Dendritic cell treated with granulocyte-macrophage colony-stimulating factor and Interleukin-4, amounts not matched to agents 40 ng/mL and 50 ng/mL, for 4 days (primary cell): ENCODE results near the gene NUBPL.
"Not testable (repeated sequence)": the region's sequence is repeated elsewhere in the genome, so short reads cannot be mapped to it uniquely, and the experiment has no call there.

Experiments
- H3K27ac Mint-ChIP-seq: one replicate; pipeline ENCODE4 v1.8.0; 2022; ENCODE audit warnings: mild to moderate bottlenecking, mixed read lengths
- H3K27me3 Mint-ChIP-seq: one replicate; pipeline ENCODE4 v1.8.0; 2022; ENCODE audit warnings: mild to moderate bottlenecking, mixed read lengths
- H3K36me3 Mint-ChIP-seq: one replicate; pipeline ENCODE4 v1.8.0; 2022; ENCODE audit warnings: low read depth, mixed read lengths
- H3K4me1 Mint-ChIP-seq: one replicate; pipeline ENCODE4 v1.8.0; 2022; ENCODE audit warnings: low read depth, mixed read lengths
- H3K4me3 Mint-ChIP-seq: one replicate; pipeline ENCODE4 v1.8.0; 2022; ENCODE audit warnings: mild to moderate bottlenecking, moderate library complexity, mixed read lengths
- H3K9me3 Mint-ChIP-seq: one replicate; pipeline ENCODE4 v1.8.0; 2022; ENCODE audit warnings: mixed read lengths
- intact Hi-C: fragments of 100-400 bp; cut with micrococcal nuclease; formaldehyde crosslinking; loops from one replicate; pipeline ENCODE4 v1.15.0; 2022

Gene NUBPL

DNA sequence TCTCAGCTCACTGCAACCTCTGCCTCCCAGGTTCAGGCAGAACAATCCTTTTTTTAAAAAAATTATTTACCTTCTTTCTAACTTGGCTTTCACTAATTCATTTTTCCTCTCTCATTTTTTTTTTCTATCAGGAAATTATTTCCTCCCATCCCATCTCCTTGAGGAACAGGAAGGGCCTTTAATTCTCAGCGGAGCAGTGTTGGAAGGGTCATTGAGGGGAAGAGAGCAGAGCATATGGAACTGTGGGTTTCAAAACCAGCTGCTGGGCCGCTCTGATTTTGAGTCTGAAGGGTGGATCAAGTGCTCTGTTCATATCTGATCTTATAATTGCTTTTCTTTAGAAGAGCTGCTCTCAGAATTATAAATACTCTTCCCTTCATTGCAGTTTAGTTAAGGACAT, 29.0 kb downstream of the NUBPL start:
- Mint-ChIP-seq H3K9me3 (no peaks in the 10 kb centered on the region), H3K36me3 (no peaks in the 10 kb centered on the region), H3K4me3 (no peak overlapping the region), H3K4me1 (no peaks in the 10 kb centered on the region), H3K27ac (no peak overlapping the region), H3K27me3 (no peaks in the 10 kb centered on the region)
- intact Hi-C loops: no loop called here

GRCh38 chr14:31592122-31592521, 30.9 kb downstream of the NUBPL start:
- no peaks in the 10 kb centered on the region for H3K36me3 Mint-ChIP-seq
- H3K9me3 Mint-ChIP-seq: no peaks in the 10 kb centered on the region
- no peaks in the 10 kb centered on the region for H3K27me3 Mint-ChIP-seq
- H3K4me3 Mint-ChIP-seq: no peak overlapping the region
- intact Hi-C loops: no loop called here
- no peak overlapping the region for H3K27ac Mint-ChIP-seq
- H3K4me1 Mint-ChIP-seq: no peaks in the 10 kb centered on the region

GRCh38 chr14:31592631-31593030, 31.4 kb downstream of the NUBPL start:
- Mint-ChIP-seq H3K36me3 (no peaks in the 10 kb centered on the region), H3K27ac (no peak overlapping the region), H3K9me3 (no peaks in the 10 kb centered on the region), H3K4me1 (no peaks in the 10 kb centered on the region), H3K27me3 (no peaks in the 10 kb centered on the region), H3K4me3 (no peak overlapping the region)
- intact Hi-C loops: no loop called here

DNA sequence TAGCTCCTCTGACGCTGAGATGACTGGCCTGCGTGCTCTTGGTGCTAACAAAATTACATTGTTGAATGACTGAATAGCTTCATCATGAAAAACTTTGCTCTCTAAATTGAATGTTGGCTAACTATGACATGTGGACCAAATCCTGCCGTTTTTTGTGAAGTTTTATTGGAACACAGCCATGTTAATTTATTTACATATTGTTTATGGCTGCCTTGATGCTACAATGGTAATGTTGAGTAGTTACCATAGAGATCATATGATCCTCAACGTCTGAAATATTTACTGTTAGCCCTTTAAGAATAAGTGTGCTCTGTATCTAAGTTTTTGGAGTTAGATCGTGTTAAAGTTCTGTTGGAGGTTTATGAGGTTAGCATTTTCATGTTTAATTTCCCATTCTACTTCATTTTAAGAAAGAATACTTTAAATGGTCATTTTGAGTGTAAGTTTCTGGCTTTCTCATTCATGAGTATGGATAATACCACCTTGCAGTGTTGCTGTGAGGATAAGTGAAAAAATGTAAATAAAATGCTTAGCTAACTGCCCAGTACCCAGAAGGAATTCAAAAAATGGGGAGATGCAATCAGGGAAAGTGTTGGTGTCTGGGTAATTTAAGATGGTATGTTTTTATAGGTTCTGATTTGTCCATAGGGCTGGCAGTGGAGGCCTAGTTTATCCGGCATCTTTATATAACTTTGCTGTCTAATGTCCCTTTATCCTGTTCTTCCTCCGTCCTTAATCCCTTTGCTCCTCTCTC, 35.3 kb downstream of the NUBPL start:
- Mint-ChIP-seq H3K4me3 (no peak overlapping the region), H3K9me3 (no peaks in the 10 kb centered on the region), H3K27me3 (no peaks in the 10 kb centered on the region), H3K36me3 (peaks cover 13% of the 10 kb centered on the region), H3K4me1 (no peaks in the 10 kb centered on the region), H3K27ac (no peak overlapping the region)
- intact Hi-C loops: no loop called here

GRCh38 chr14:31605702-31606101, 44.5 kb downstream of the NUBPL start:
- H3K27me3 Mint-ChIP-seq: no peaks in the 10 kb centered on the region
- H3K4me3 Mint-ChIP-seq: no peak overlapping the region
- peaks cover 46% of the 10 kb centered on the region for H3K9me3 Mint-ChIP-seq
- intact Hi-C loops: no loop called here
- no peak overlapping the region for H3K27ac Mint-ChIP-seq
- no peaks in the 10 kb centered on the region for H3K4me1 Mint-ChIP-seq
- H3K36me3 Mint-ChIP-seq: peaks cover 19% of the 10 kb centered on the region

- H3K4me1 Mint-ChIP-seq: no peaks in the 10 kb centered on the region
- intact Hi-C loops: no loop called here
- no peaks in the 10 kb centered on the region for H3K27me3 Mint-ChIP-seq
- H3K27ac Mint-ChIP-seq: no peak overlapping the region
- peaks cover 7% of the 10 kb centered on the region for H3K36me3 Mint-ChIP-seq
- peaks cover 64% of the 10 kb centered on the region for H3K9me3 Mint-ChIP-seq
- no peak overlapping the region for H3K4me3 Mint-ChIP-seq
Observed at GRCh38 chr14:31611778-31612433, 50.7 kb downstream of the NUBPL start.

DNA sequence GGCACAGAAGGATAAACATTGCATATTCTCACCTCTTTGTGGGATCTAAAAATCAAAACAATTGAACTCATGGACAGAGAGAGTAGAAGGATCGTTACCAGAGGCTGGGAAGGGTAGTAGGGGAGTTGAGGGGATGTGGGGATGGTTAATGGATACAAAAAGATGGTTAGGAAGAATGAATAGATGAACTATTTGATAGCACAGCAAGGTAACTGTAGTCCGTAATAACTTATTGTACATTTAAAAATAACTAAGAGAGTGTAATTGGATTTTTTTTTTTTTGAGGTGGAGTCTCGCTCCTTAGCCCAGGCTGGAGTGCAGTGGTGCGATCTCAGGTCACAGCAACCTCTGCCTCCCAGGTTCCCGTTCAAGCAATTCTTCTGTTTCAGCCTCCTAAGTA, 52.0 kb downstream of the NUBPL start:
- peaks cover 61% of the 10 kb centered on the region for H3K9me3 Mint-ChIP-seq
- intact Hi-C loops: no loop called here
- no peak overlapping the region for H3K27ac Mint-ChIP-seq
- H3K4me3 Mint-ChIP-seq: no peak overlapping the region
- H3K27me3 Mint-ChIP-seq: no peaks in the 10 kb centered on the region
- no peaks in the 10 kb centered on the region for H3K4me1 Mint-ChIP-seq
- no peaks in the 10 kb centered on the region for H3K36me3 Mint-ChIP-seq

GRCh38 chr14:31618884-31619283, 57.7 kb downstream of the NUBPL start:
- H3K9me3 Mint-ChIP-seq: peaks cover 66% of the 10 kb centered on the region
- H3K27ac Mint-ChIP-seq, H3K27me3 Mint-ChIP-seq, H3K4me3 Mint-ChIP-seq, intact Hi-C loops, H3K4me1 Mint-ChIP-seq: not testable (repeated sequence)
- peaks cover 14% of the 10 kb centered on the region for H3K36me3 Mint-ChIP-seq

- peaks cover 14% of the 10 kb centered on the region for H3K36me3 Mint-ChIP-seq
- intact Hi-C loops: no loop called here
- H3K4me3 Mint-ChIP-seq: no peak overlapping the region
- H3K9me3 Mint-ChIP-seq: peaks cover 70% of the 10 kb centered on the region
- H3K4me1 Mint-ChIP-seq: no peaks in the 10 kb centered on the region
- no peaks in the 10 kb centered on the region for H3K27me3 Mint-ChIP-seq
- H3K27ac Mint-ChIP-seq: no peak overlapping the region
Observed at GRCh38 chr14:31619440-31619839, 58.2 kb downstream of the NUBPL start.

DNA sequence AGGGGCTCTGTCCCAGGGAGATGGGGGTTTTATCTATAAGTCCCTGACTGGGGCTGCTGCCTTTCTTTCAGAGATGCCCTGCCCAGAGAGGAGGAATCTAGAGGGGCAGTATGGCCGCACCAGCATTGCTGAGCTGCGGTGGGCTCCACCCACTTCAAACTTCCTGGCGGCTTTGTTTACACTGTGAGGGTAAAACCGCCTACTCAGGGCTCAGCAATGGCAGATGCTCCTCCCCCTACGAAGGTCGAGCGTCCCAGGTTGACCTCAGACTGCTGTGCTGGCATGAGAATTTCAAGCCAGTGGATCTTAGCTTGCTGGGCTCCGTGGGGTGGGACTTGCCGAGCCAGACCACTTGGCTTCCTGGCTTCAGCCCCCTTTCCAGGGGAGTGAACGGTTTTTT, 59.7 kb downstream of the NUBPL start:
- H3K27me3 Mint-ChIP-seq, H3K27ac Mint-ChIP-seq, intact Hi-C loops, H3K4me3 Mint-ChIP-seq, H3K4me1 Mint-ChIP-seq: not testable (repeated sequence)
- peaks cover 14% of the 10 kb centered on the region for H3K36me3 Mint-ChIP-seq
- H3K9me3 Mint-ChIP-seq: peaks cover 63% of the 10 kb centered on the region

GRCh38 chr14:31622060-31622459, 60.9 kb downstream of the NUBPL start:
- no peaks in the 10 kb centered on the region for H3K4me1 Mint-ChIP-seq
- H3K9me3 Mint-ChIP-seq: peaks cover 63% of the 10 kb centered on the region
- H3K27ac Mint-ChIP-seq: no peak overlapping the region
- H3K36me3 Mint-ChIP-seq: peaks cover 14% of the 10 kb centered on the region
- H3K4me3 Mint-ChIP-seq: no peak overlapping the region
- intact Hi-C loops: no loop called here
- H3K27me3 Mint-ChIP-seq: no peaks in the 10 kb centered on the region

GRCh38 chr14:31652900-31653299, 91.7 kb downstream of the NUBPL start:
- intact Hi-C loops, H3K36me3 Mint-ChIP-seq, H3K27me3 Mint-ChIP-seq, H3K27ac Mint-ChIP-seq, H3K4me1 Mint-ChIP-seq, H3K4me3 Mint-ChIP-seq: not testable (repeated sequence)
- H3K9me3 Mint-ChIP-seq: peaks cover 56% of the 10 kb centered on the region

DNA sequence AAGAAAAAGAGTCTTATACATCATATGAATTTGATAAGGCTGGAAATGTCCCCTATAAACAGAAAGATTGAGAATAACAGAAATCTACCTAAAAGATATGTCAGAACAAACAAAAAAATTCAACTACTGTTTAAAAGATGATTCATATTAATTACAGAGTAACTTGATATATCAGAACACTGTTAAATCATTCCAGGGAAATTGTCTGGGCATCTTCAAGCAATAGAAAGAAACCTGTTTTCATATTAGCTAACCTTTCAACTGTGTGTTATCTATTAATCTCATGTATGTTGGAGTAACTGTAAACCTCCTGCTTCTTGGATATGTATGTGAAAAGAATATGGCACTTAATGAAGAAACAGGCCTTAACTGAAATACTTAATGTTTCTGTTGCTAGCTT, 96.7 kb downstream of the NUBPL start:
- intact Hi-C loops: no loop called here
- Mint-ChIP-seq H3K27ac (no peak overlapping the region), H3K9me3 (peaks cover 33% of the 10 kb centered on the region), H3K4me3 (no peak overlapping the region), H3K27me3 (no peaks in the 10 kb centered on the region), H3K4me1 (no peaks in the 10 kb centered on the region), H3K36me3 (no peaks in the 10 kb centered on the region)

GRCh38 chr14:31659278-31659677, 98.1 kb downstream of the NUBPL start:
- Mint-ChIP-seq H3K36me3 (no peaks in the 10 kb centered on the region), H3K27me3 (no peaks in the 10 kb centered on the region), H3K4me3 (no peak overlapping the region), H3K9me3 (peaks cover 27% of the 10 kb centered on the region), H3K27ac (no peak overlapping the region), H3K4me1 (no peaks in the 10 kb centered on the region)
- intact Hi-C loops: no loop called here

DNA sequence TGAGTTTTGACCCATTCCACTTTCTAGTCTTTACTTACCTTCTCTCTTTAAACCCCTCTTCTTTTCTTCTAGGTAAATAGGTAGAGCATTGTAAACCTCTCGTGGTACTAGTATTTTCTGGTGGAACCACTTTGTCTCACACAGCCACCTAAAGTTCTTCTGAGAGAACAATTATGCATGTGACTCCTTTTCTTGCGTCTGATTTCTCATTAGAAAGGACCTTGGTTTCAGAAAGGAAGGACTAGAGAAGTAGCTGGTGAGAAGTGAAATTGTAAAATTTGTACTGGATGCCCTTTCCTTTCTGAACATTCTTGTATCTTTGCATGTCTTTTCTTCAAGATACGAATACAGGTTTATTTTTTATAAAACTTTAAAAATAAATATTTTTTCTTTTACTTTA, 99.0 kb downstream of the NUBPL start:
- intact Hi-C loops: no loop called here
- Mint-ChIP-seq H3K9me3 (peaks cover 27% of the 10 kb centered on the region), H3K27me3 (no peaks in the 10 kb centered on the region), H3K4me3 (no peak overlapping the region), H3K4me1 (no peaks in the 10 kb centered on the region), H3K36me3 (no peaks in the 10 kb centered on the region), H3K27ac (no peak overlapping the region)
